Tibial artery (tissue), 4 donors: ENCODE measurements around the gene CDKN2A.

Experiments
- DNase-seq, 2 donors: peaks; one replicate each; pipeline ENCODE4 v3.0.0-alpha.2; 2019
- H3K27ac ChIP-seq, 2 donors: fragments of 200-600 bp; sonication (generic) in 1 of 2; 1 replicate in 1 of 2; 2 replicates in 1 of 2; pipeline ENCODE4 v1.5.1; 2018 to 2019; ENCODE audit warnings: mild to moderate bottlenecking in 1 of 2
- H3K27me3 ChIP-seq, 2 donors: fragments of 200-600 bp; sonication (generic) in 1 of 2; one replicate each; pipeline versions ENCODE4 v1.5.1 to v1.6.0; 2016 to 2019
- H3K36me3 ChIP-seq, 3 donors: fragments of 200-600 bp; sonication (generic) in 2 of 3; one replicate each; pipeline ENCODE4 v1.5.1; 2016 to 2019; ENCODE audit warnings: mild to moderate bottlenecking in 2 of 3
- H3K4me1 ChIP-seq, 4 donors: fragments of 200-600 bp; sonication (generic) in 2 of 4; 1 replicate in 3 of 4; 2 replicates in 1 of 4; pipeline ENCODE4 v1.5.1; 2016 to 2019
- H3K4me3 ChIP-seq, 2 donors: fragments of 200-600 bp; sonication (generic) in 1 of 2; 1 replicate in 1 of 2; 2 replicates in 1 of 2; pipeline ENCODE4 v1.5.1; 2018 to 2019; ENCODE audit warnings: mild to moderate bottlenecking in 2 of 2
- H3K9me3 ChIP-seq, 3 donors: fragments of 200-600 bp; sonication (generic) in 1 of 3; one replicate each; pipeline ENCODE4 v1.5.1; 2016 to 2019
- CTCF ChIP-seq, 2 experiments: fragments of 200-600 bp in 1 of 2; fragments of 450-650 bp in 1 of 2; IDR thresholded peaks; one replicate each; pipeline ENCODE4 v1.5.1; 2017 to 2019; ENCODE audit warnings: antibody characterized with exemption in 2 of 2, mild to moderate bottlenecking in 1 of 2, moderate library complexity in 1 of 2
- intact Hi-C: fragments of 100-400 bp; cut with DNase I; formaldehyde crosslinking; loops from one replicate; pipeline ENCODE4 v1.15.0; 2023; ENCODE audit warnings: low total_unique reads

The CDKN2A gene

GRCh38 chr9:21976334-21976875 lies 17.8 kb downstream of the CDKN2A start:
- intact Hi-C loops: no loop called here
- Histone ChIP-seq H3K27me3 (peaks cover 0 to 94% of the 10 kb centered on the region in 2 donors), H3K27ac (no peak overlapping the region), H3K9me3 (no peaks in the 10 kb centered on the region), H3K36me3 (no peaks in the 10 kb centered on the region), H3K4me3 (no peak overlapping the region), H3K4me1 (peaks cover 0 to 18% (median 13%) of the 10 kb centered on the region in 4 donors)
- no peak for TF ChIP-seq CTCF (IDR thresholded peaks at IDR 0.05)
- DNase-seq: no peak

GRCh38 chr9:21974722-21975409 lies 19.3 kb downstream of the CDKN2A start:
- H3K9me3 ChIP-seq: no peaks in the 10 kb centered on the region
- H3K4me3 ChIP-seq: peak overlapping the region; percentile 35 to 49
- intact Hi-C loops: loop anchor here (5.0 kb wide), 1 partner anchor 117 kb away; no protein-coding TSS in a partner anchor
- no peaks in the 10 kb centered on the region for H3K36me3 ChIP-seq
- H3K27me3 ChIP-seq: peaks cover 4 to 98% of the 10 kb centered on the region in 2 donors
- no peak overlapping the region for H3K27ac ChIP-seq
- H3K4me1 ChIP-seq: peaks cover 0 to 18% (median 13%) of the 10 kb centered on the region in 4 donors
- no peak for TF ChIP-seq CTCF (IDR thresholded peaks at IDR 0.05)
- DNase-seq: no peak

DNA sequence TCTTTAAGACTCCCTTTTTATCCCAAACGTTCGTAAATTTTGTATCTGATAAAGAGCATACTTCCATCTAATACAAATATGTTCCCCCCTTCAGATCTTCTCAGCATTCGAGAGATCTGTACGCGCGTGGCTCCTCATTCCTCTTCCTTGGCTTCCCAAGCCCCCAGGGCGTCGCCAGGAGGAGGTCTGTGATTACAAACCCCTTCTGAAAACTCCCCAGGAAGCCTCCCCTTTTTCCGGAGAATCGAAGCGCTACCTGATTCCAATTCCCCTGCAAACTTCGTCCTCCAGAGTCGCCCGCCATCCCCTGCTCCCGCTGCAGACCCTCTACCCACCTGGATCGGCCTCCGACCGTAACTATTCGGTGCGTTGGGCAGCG lies 19.9 kb downstream of the CDKN2A start:
- intact Hi-C loops: loop anchor here (5.0 kb wide), 1 partner anchor 118 kb away; no protein-coding TSS in a partner anchor
- TF ChIP-seq CTCF (IDR thresholded peaks at IDR 0.05): no peak
- Histone ChIP-seq H3K4me1 (peaks cover 0 to 18% (median 13%) of the 10 kb centered on the region in 4 donors), H3K9me3 (no peaks in the 10 kb centered on the region), H3K4me3 (peak overlapping the region; percentile 35 to 49), H3K36me3 (no peaks in the 10 kb centered on the region), H3K27me3 (peaks cover 4 to 98% of the 10 kb centered on the region in 2 donors), H3K27ac (no peak overlapping the region)
- DNase-seq: no peak

DNA sequence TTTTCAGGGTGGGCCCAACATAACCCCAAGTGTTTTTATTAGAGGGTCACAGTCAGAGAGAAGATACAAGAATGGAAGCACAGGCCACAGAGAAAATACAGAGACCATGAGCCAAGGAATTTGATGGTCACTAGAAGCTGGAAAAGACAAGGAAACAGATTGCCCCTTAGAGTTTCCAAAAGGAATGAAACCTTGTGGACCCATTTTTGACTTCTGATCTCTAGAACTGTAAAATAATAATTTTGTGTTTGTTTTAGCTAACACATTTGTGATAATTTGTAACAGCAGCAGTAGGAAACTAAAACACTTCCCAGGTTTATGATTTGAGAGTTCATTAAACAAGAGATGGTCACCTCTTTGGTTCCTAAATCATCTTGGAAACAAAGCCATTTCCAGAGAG lies 21.8 kb downstream of the CDKN2A start:
- intact Hi-C loops: loop anchor here (5.0 kb wide), 1 partner anchor 120 kb away; no protein-coding TSS in a partner anchor
- no peak for TF ChIP-seq CTCF (IDR thresholded peaks at IDR 0.05)

DNA sequence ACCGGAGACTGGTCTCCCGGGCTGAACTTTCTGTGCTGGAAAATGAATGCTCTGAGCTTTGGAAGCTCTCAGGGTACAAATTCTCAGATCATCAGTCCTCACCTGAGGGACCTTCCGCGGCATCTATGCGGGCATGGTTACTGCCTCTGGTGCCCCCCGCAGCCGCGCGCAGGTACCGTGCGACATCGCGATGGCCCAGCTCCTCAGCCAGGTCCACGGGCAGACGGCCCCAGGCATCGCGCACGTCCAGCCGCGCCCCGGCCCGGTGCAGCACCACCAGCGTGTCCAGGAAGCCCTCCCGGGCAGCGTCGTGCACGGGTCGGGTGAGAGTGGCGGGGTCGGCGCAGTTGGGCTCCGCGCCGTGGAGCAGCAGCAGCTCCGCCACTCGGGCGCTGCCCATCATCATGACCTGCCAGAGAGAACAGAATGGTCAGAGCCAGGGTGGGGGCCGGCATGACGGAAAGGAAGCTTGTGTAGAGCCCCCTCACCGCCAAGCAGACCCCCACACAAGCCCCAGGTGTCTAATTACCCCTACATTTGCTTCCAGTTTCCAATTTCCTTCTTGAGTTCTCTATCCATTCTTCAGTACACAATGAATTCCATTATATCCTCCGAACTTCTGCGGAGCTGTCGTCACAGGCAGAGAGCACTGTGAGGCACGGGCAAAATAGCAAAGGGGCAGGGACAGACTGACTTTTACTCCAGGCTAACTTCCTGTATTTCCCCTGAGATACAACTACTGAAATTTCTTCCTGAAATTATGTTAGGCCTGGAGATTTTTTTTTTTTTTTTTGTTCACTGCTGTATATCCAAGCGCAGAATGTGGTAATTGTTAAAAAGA lies 23.2 kb downstream of the CDKN2A start:
- Histone ChIP-seq H3K27ac (no peak overlapping the region), H3K9me3 (peaks cover 0 to 4% (median 3%) of the 10 kb centered on the region in 3 donors), H3K27me3 (peaks cover 4 to 100% of the 10 kb centered on the region in 2 donors), H3K36me3 (no peaks in the 10 kb centered on the region), H3K4me3 (no peak overlapping the region), H3K4me1 (peaks cover 0 to 28% (median 16%) of the 10 kb centered on the region in 4 donors)
- DNase-seq: no peak
- intact Hi-C loops: loop anchor here (5.0 kb wide), 1 partner anchor 121 kb away; no protein-coding TSS in a partner anchor
- TF ChIP-seq CTCF (IDR thresholded peaks at IDR 0.05): no peak

More for the DNA sequence above, 21.8 kb downstream of the CDKN2A start:
- H3K36me3 ChIP-seq: no peaks in the 10 kb centered on the region
- no peak for DNase-seq
- H3K4me1 ChIP-seq: peaks cover 0 to 28% (median 16%) of the 10 kb centered on the region in 4 donors
- no peak overlapping the region for H3K4me3 ChIP-seq
- H3K27ac ChIP-seq: no peak overlapping the region
- peaks cover 0 to 4% (median 0%) of the 10 kb centered on the region in 3 donors for H3K9me3 ChIP-seq
- peaks cover 4 to 100% of the 10 kb centered on the region in 2 donors for H3K27me3 ChIP-seq
